ACC112 (cell line): ENCODE measurements around the gene PPM1H.
"Not testable (repeated sequence)": the region's sequence is repeated elsewhere in the genome, so short reads cannot be mapped to it uniquely, and the experiment has no call there.

ENCODE experiments used
- H2AFZ ChIP-seq: fragments of 200-600 bp; sonication (generic); one replicate; pipeline ENCODE4 v1.6.0; 2017; ENCODE audit warnings: antibody characterized with exemption, low read length; ENCODE audit not compliant: unreplicated experiment
- H3K27ac ChIP-seq: fragments of 200-600 bp; sonication (generic); 2 replicates; pipeline ENCODE4 v1.5.1; 2014; ENCODE audit warnings: low read depth, mild to moderate bottlenecking, antibody characterized with exemption, low read length, moderate library complexity
- H3K27me3 ChIP-seq: fragments of 200-600 bp; sonication (generic); 2 replicates; pipeline ENCODE4 v1.6.1; 2014; ENCODE audit warnings: mild to moderate bottlenecking, antibody characterized with exemption, low read length, moderate library complexity, mixed read lengths; ENCODE audit not compliant: insufficient read depth
- H3K36me3 ChIP-seq: fragments of 200-600 bp; sonication (generic); 2 replicates; pipeline ENCODE4 v1.6.1; 2016; ENCODE audit warnings: mild to moderate bottlenecking, antibody characterized with exemption, low read length, moderate library complexity, mixed read lengths; ENCODE audit not compliant: insufficient read depth
- H3K4me1 ChIP-seq: fragments of 200-600 bp; sonication (generic); one replicate; pipeline ENCODE4 v1.6.1; 2016; ENCODE audit warnings: low read length, mixed read lengths; ENCODE audit not compliant: insufficient read depth, unreplicated experiment, control insufficient read depth
- H3K4me3 ChIP-seq: fragments of 200-600 bp; sonication (generic); 2 replicates; pipeline ENCODE4 v1.5.1; 2014; ENCODE audit warnings: mild to moderate bottlenecking, low read depth, low read length
- H3K79me2 ChIP-seq: fragments of 200-600 bp; sonication (generic); one replicate; pipeline ENCODE4 v1.6.0; 2016; ENCODE audit warnings: low read length; ENCODE audit not compliant: control insufficient read depth, unreplicated experiment, insufficient read depth

PPM1H gene

DNA sequence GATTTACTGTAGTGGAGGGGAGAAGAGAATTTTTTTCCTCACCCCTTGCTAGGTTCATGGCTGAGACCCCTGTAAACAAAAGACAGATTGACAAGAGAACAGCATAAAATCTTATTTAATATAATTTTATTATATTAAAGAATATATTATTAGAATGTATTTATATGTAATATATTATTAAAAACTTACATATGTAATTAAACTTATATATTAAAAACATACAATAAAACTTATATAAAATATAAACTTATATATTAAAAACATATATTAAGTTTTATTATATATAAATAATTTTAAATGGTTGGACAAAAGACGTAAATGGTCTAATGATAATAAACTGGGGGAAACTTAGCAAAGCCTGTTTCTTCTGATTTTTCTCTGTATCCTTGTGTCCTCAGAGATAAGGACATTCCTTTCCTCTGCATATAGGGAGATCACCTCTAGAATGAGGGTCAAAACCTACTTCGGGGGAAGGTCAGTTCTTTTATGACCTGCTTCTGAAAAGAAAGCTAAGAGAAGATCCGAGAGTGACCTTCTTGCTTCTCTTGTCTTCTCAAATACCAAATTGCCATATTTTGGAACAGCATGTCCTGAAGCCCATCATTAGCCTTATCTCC lies 8.9 kb upstream of the PPM1H start:
- H3K4me3 ChIP-seq = no peak overlapping the region
- H3K27ac ChIP-seq = no peak overlapping the region
- no peaks in the 10 kb centered on the region for H3K36me3 ChIP-seq
- no peaks in the 10 kb centered on the region for H3K27me3 ChIP-seq
- H3K4me1 ChIP-seq = no peaks in the 10 kb centered on the region
- H2AFZ ChIP-seq = no peak overlapping the region
- no peaks in the 10 kb centered on the region for H3K79me2 ChIP-seq

DNA sequence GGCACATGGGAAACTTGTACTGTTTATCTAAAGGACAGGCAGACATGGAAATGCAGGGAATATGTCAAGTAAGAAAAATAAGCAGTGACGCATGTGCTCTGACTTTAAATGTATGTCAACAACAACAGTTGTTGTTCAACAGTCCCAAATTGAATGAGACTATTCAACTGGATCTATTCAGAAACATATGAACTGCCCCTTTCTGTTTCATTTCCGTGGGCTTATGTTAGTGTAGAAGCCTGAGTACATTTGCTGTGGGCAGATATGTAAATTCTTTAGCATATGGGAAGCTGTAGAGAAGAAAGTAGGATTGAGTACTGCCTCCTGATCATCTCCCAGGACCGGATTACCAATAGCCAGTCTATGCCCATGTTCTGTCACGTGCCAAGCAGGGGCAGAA lies 7.4 kb upstream of the PPM1H start:
- H3K27ac ChIP-seq, H3K4me1 ChIP-seq, H3K79me2 ChIP-seq, H3K36me3 ChIP-seq, H3K27me3 ChIP-seq, H2AFZ ChIP-seq, H3K4me3 ChIP-seq: not testable (repeated sequence)

DNA sequence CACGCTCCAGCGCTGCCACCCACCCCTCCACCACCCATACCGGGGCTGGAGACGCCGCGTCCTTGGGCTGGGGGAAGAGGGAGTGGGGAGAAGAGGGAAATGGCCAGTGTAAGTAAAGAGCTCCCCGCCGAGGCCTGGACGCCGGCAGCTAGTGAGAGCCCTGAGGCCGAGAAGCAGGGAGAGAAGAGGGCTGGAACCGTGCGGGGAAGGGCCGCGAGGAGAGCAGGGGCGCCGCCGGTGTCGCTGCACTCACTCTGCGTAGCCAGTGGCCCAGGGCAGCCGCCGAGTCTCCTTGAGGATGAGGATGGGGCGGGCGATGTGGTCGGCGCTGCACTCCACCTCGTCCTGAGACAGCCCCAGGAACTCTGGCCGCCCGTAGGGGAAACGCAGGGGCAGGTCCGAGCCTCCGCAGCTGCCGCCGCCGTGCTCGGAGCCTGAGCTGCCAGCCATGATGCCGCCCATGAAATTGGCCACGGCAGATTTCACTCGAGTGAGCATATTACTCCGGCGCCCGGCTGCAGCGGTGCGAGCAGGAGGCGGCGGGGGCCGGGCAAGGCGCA lies 631 bp downstream of the PPM1H start:
- no peaks in the 10 kb centered on the region for H3K27me3 ChIP-seq
- H2AFZ ChIP-seq = peak overlapping the region; percentile 56
- H3K36me3 ChIP-seq = no peaks in the 10 kb centered on the region
- H3K79me2 ChIP-seq = no peaks in the 10 kb centered on the region
- H3K27ac ChIP-seq = no peak overlapping the region
- no peaks in the 10 kb centered on the region for H3K4me1 ChIP-seq
- peak overlapping the region; percentile 76 for H3K4me3 ChIP-seq

GRCh38 chr12:62933602-62934238 lies 1.2 kb downstream of the PPM1H start:
- Histone ChIP-seq H3K4me1 (no peaks in the 10 kb centered on the region), H3K79me2 (no peaks in the 10 kb centered on the region), H3K27me3 (no peaks in the 10 kb centered on the region), H3K27ac (no peak overlapping the region), H3K4me3 (peak overlapping the region; percentile 76), H2AFZ (peak overlapping the region; percentile 56), H3K36me3 (no peaks in the 10 kb centered on the region)

DNA sequence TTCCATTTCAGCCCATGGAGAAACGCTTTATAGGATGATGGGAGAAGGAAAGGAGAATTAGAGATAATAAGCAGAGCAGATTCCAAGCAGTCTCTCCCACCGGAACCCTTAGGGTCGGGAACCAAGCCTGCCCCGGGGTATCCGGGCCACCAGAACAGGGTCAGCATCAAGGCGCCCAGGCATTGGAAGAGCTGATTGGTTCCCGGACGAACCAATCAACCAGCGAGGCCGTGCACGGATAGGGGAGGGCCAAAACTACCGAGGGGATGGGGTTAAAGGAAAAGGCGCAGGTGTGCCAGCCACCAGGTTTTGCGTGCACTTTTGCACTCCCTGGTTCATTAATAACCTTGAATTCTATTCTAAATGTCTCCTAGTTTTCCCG lies 1.7 kb downstream of the PPM1H start:
- Histone ChIP-seq H3K36me3 (no peaks in the 10 kb centered on the region), H3K27me3 (no peaks in the 10 kb centered on the region), H2AFZ (peak overlapping the region; percentile 56), H3K4me1 (no peaks in the 10 kb centered on the region), H3K27ac (no peak overlapping the region), H3K79me2 (no peaks in the 10 kb centered on the region), H3K4me3 (peak overlapping the region; percentile 76)

GRCh38 chr12:62931477-62931876 lies 3.5 kb downstream of the PPM1H start:
- H3K36me3 ChIP-seq = no peaks in the 10 kb centered on the region
- no peak overlapping the region for H3K4me3 ChIP-seq
- no peaks in the 10 kb centered on the region for H3K4me1 ChIP-seq
- H3K79me2 ChIP-seq = no peaks in the 10 kb centered on the region
- H3K27me3 ChIP-seq = no peaks in the 10 kb centered on the region
- no peak overlapping the region for H2AFZ ChIP-seq
- H3K27ac ChIP-seq = no peak overlapping the region

DNA sequence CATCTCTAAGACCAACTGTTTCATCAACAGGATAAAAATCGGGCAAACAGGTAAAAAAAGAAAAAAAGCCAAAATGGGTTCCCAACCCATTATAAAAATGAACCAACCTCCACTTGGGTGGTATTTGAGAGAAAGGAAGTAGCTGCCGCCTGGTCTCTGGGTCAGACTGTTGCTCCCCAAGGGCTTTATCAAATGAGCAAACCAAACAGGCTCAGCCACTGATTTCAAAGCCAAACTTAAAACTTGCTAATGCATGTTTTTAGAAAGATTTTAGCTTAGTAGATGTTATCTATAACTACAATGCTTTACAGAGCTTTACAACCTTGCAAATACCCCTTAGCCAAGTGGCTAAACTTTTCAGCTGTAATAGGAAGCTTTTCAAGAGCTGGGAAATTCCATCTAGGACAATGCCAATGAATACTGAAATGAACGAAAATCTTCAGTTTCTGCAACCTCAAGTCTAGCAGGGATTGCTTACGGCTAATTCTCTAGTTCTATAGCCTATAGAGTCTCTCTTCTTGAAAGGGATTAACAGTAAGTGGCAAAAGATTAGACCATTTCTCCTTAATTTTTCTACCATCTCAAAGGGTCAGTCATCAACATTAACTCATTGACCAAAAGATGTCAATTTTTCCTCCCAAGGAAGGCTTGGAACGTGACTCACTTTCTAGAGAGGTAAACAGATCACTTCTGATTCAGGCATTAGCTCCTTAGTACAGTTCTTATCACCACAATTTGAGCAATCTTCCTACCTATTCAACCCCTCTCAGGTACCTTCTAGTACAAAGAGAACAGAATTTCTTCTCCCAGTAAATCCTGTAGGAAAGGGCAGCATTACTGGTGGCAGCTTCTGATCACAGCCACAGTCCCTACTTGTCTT lies 4.2 kb downstream of the PPM1H start:
- H3K79me2 ChIP-seq = no peaks in the 10 kb centered on the region

DNA sequence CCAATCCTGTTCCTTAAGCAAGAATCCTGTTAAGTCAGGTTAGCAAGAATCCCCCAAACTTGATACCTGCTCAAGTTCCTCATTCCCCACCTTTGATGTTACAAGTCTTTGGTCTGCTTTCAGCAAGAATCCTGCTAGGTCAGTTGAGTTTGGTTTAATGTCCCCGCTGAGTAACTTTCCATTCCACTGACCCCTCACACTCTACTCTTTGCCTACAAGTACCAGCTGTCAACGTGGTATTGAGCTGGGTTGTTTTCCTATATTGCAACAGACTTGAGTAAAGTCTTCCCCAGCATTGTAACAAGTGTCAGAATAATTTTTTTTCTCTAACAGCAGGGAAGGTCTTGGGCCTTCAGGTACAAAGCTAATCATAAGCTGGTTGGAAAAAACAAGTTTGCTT lies 6.3 kb downstream of the PPM1H start:
- Histone ChIP-seq H3K79me2 (no peaks in the 10 kb centered on the region), H3K36me3 (no peaks in the 10 kb centered on the region), H2AFZ (no peak overlapping the region), H3K4me1 (no peaks in the 10 kb centered on the region), H3K27ac (no peak overlapping the region), H3K27me3 (no peaks in the 10 kb centered on the region), H3K4me3 (no peak overlapping the region)

More for the DNA sequence above, 4.2 kb downstream of the PPM1H start:
- H3K27me3 ChIP-seq = no peaks in the 10 kb centered on the region
- H3K36me3 ChIP-seq = no peaks in the 10 kb centered on the region
- no peaks in the 10 kb centered on the region for H3K4me1 ChIP-seq
- no peak overlapping the region for H3K27ac ChIP-seq
- no peak overlapping the region for H3K4me3 ChIP-seq
- H2AFZ ChIP-seq = no peak overlapping the region

DNA sequence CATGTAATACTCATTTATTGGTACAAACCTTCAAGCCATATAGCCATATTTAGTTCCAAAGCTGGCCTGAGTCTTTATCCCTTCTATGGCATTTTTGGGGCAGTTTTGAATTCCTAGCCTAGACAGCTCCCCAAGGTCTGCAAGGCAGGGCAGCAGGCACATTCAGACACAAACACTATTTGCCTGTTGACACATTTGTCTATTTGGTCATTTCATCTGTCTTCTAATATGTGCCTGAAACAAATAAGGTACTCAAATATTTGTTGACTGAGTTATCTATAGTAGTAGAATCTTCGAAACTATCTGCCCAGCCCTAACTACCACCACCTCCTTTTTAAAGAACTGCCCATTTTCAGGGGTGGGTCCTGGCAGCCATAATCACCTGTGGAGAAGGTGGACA lies 9.3 kb downstream of the PPM1H start:
- no peak overlapping the region for H3K27ac ChIP-seq
- no peaks in the 10 kb centered on the region for H3K27me3 ChIP-seq
- no peaks in the 10 kb centered on the region for H3K4me1 ChIP-seq
- H2AFZ ChIP-seq = no peak overlapping the region
- no peaks in the 10 kb centered on the region for H3K36me3 ChIP-seq
- H3K79me2 ChIP-seq = no peaks in the 10 kb centered on the region
- H3K4me3 ChIP-seq = no peak overlapping the region

GRCh38 chr12:62924084-62924483 lies 10.9 kb downstream of the PPM1H start:
- Histone ChIP-seq H3K27me3 (no peaks in the 10 kb centered on the region), H2AFZ (no peak overlapping the region), H3K4me3 (no peak overlapping the region), H3K79me2 (no peaks in the 10 kb centered on the region), H3K4me1 (peaks cover 10% of the 10 kb centered on the region), H3K27ac (no peak overlapping the region), H3K36me3 (no peaks in the 10 kb centered on the region)
